Small intestine (tissue), 7 donors: ENCODE results near the gene PRRT1. TPM values are rescaled to one million over a fixed set of nuclear protein-coding genes. Genes with fewer than 3 reads are reported as not detected.

Experiments used
- DNase-seq, 2 donors: peaks; one replicate each; pipeline versions ENCODE4 v3.0.0 to v3.0.0-alpha.2; 2013
- FAIRE-seq: peaks from 2 replicates; lab custom pipeline; 2012; peaks lifted over from hg19 to GRCh38; lab: Jason Lieb, UNC
- H3K27ac ChIP-seq, 3 donors: one replicate each; pipeline ENCODE4 v1.5.1; 2013; ENCODE audit warnings: low read length in 2 of 3, mild to moderate bottlenecking in 2 of 3, control low read depth in 1 of 3, inconsistent platforms in 1 of 3, low read depth in 1 of 3, moderate library complexity in 1 of 3
- H3K27me3 ChIP-seq, 3 donors: one replicate each; pipeline ENCODE4 v1.6.1; 2013; ENCODE audit warnings: low read length in 3 of 3, inconsistent platforms in 1 of 3; ENCODE audit not compliant: control insufficient read depth in 3 of 3, insufficient read depth in 3 of 3
- H3K36me3 ChIP-seq, 3 donors: one replicate each; pipeline ENCODE4 v1.6.1; 2013; ENCODE audit warnings: low read length in 3 of 3, inconsistent platforms in 1 of 3, low read depth in 1 of 3, mild to moderate bottlenecking in 1 of 3, moderate library complexity in 1 of 3; ENCODE audit not compliant: control insufficient read depth in 3 of 3, insufficient read depth in 2 of 3
- H3K4me1 ChIP-seq, 3 donors: one replicate each; pipeline ENCODE4 v1.6.1; 2013; ENCODE audit warnings: low read length in 2 of 3, inconsistent platforms in 1 of 3, low read depth in 1 of 3, mild to moderate bottlenecking in 1 of 3, moderate library complexity in 1 of 3; ENCODE audit not compliant: control insufficient read depth in 3 of 3, insufficient read depth in 2 of 3
- H3K4me3 ChIP-seq, 3 donors: one replicate each; pipeline ENCODE4 v1.5.1; 2013; ENCODE audit warnings: low read length in 3 of 3, control low read depth in 1 of 3, inconsistent platforms in 1 of 3, low read depth in 1 of 3, mild to moderate bottlenecking in 1 of 3, moderate library complexity in 1 of 3
- H3K9me3 ChIP-seq, 2 donors: one replicate each; pipeline ENCODE4 v1.6.1; 2013; ENCODE audit warnings: low read depth in 1 of 2, low read length in 1 of 2; ENCODE audit not compliant: control insufficient read depth in 2 of 2, insufficient read depth in 1 of 2
- WGBS, 3 donors: extraction: QIAGEN DNeasy Blood & Tissue Kit; methylation state at CpG; one replicate each; pipeline ENCODE4 v1.1.7; 2013; 5-methylcytosine and 5-hydroxymethylcytosine counted together
- polyA plus RNA-seq, 4 donors: library from polyadenylated mRNA; stranded (reverse) in 3 of 4; unstranded in 1 of 4; fragments of 200-250 nt in 3 of 4; fragments of 120-200 nt in 1 of 4; gene quantifications; one replicate each; pipeline versions ENCODE4 v1.2.1 to v1.2.3, GENCODE V29; 2013
- donor health status: healthy with polysubstance abuse.
- donor health status: control.
- donor health status: control.
- donor health status: Bipolar disorder and iron deficiency.
- donor health status: healthy.

PRRT1 gene
- polyA plus RNA-seq, 4 donors, result 1.4 to 4.7 (median 4.6) TPM; not detected in 1

- peak overlapping the region in 1 of 3 donors; percentile 74 for H3K27ac ChIP-seq
- FAIRE-seq, result no peak
- H3K27me3 ChIP-seq, result no peaks in the 10 kb centered on the region
- no peak overlapping the region for H3K4me3 ChIP-seq
- peaks cover 0 to 38% (median 0%) of the 10 kb centered on the region in 3 donors for H3K4me1 ChIP-seq
- WGBS, 3 donors, result 87 to 93% (median 91%) methylated on average over 30 of the region's 30 CpGs
- H3K9me3 ChIP-seq, result no peaks in the 10 kb centered on the region
- no peak for DNase-seq
- H3K36me3 ChIP-seq, result peaks cover 2 to 92% (median 4%) of the 10 kb centered on the region in 3 donors
Observed at GRCh38 chr6:32166411-32167061, 14.8 kb upstream of the PRRT1 start.

GRCh38 chr6:32164295-32164694, 12.6 kb upstream of the PRRT1 start, which contains the start of gene EGFL8:
Gene EGFL8 (plus strand): TSS chr6:32164595. CDS start chr6:32166166, 1,571 bp downstream.
- FAIRE-seq, result no peak
- H3K9me3 ChIP-seq, result no peaks in the 10 kb centered on the region
- H3K4me3 ChIP-seq, result no peak within 1 kb of the TSS
- H3K36me3 ChIP-seq, result peaks cover 0 to 80% (median 2%) of the 10 kb centered on the region in 3 donors
- H3K4me1 ChIP-seq, result peaks cover 0 to 31% (median 0%) of the 10 kb centered on the region in 3 donors
- H3K27me3 ChIP-seq, result no peaks in the 10 kb centered on the region
- no peak within 1 kb of the TSS for H3K27ac ChIP-seq
- DNase-seq, result no peak

- H3K4me3 ChIP-seq, result no peak overlapping the region
- no peaks in the 10 kb centered on the region for H3K9me3 ChIP-seq
- H3K36me3 ChIP-seq, result peaks cover 0 to 77% (median 2%) of the 10 kb centered on the region in 3 donors
- DNase-seq (no peak), FAIRE-seq (no peak)
- H3K27ac ChIP-seq, result no peak overlapping the region
- WGBS, 3 donors, result 84 to 93% (median 90%) methylated on average over 7 of the region's 7 CpGs
- H3K27me3 ChIP-seq, result no peaks in the 10 kb centered on the region
- H3K4me1 ChIP-seq, result peaks cover 0 to 25% (median 0%) of the 10 kb centered on the region in 3 donors
Observed at GRCh38 chr6:32163559-32164258, 12.0 kb upstream of the PRRT1 start.

GRCh38 chr6:32158052-32158451, 6.3 kb upstream of the PRRT1 start:
- no peak overlapping the region for H3K4me3 ChIP-seq
- peaks cover 0 to 15% (median 4%) of the 10 kb centered on the region in 3 donors for H3K4me1 ChIP-seq
- no peaks in the 10 kb centered on the region for H3K27me3 ChIP-seq
- DNase-seq, result no peak
- H3K27ac ChIP-seq, result no peak overlapping the region
- no peaks in the 10 kb centered on the region for H3K9me3 ChIP-seq
- FAIRE-seq, result no peak
- H3K36me3 ChIP-seq, result peaks cover 0 to 54% (median 0%) of the 10 kb centered on the region in 3 donors

GRCh38 chr6:32156891-32157290, 5.2 kb upstream of the PRRT1 start:
- Histone ChIP-seq H3K9me3 (no peaks in the 10 kb centered on the region), H3K27ac (no peak overlapping the region), H3K36me3 (peaks cover 0 to 43% (median 0%) of the 10 kb centered on the region in 3 donors), H3K4me3 (no peak overlapping the region), H3K4me1 (peaks cover 0 to 27% (median 4%) of the 10 kb centered on the region in 3 donors), H3K27me3 (no peaks in the 10 kb centered on the region)
- WGBS, 3 donors, result 86 to 91% (median 90%) methylated on average over 9 of the region's 9 CpGs
- no peak for FAIRE-seq
- DNase-seq, result no peak

- 3 to 4% (median 3%) methylated on average over 27 to 34 of the region's 34 CpGs for WGBS, 3 donors
- H3K27me3 ChIP-seq, result peaks cover 0 to 4% (median 2%) of the 10 kb centered on the region in 3 donors
- H3K27ac ChIP-seq, result peak overlapping the region; percentile 58 to 96 (median 91)
- no peaks in the 10 kb centered on the region for H3K9me3 ChIP-seq
- peaks cover 0 to 34% (median 4%) of the 10 kb centered on the region in 3 donors for H3K4me1 ChIP-seq
- DNase-seq (peak; percentile 84 to 91), FAIRE-seq (no peak)
- peak overlapping the region in 2 of 3 donors; percentile 81 to 95 for H3K4me3 ChIP-seq
- H3K36me3 ChIP-seq, result peaks cover 0 to 34% (median 0%) of the 10 kb centered on the region in 3 donors
Observed at GRCh38 chr6:32154514-32155161, 2.9 kb upstream of the PRRT1 start.

GRCh38 chr6:32153564-32154513, 2.1 kb upstream of the PRRT1 start, which contains the start of gene PPT2:
Gene PPT2 (plus strand): TSS chr6:32154141. CDS start chr6:32154595, 454 bp downstream.
- Histone ChIP-seq H3K9me3 (no peaks in the 10 kb centered on the region), H3K27me3 (peaks cover 0 to 11% (median 2%) of the 10 kb centered on the region in 3 donors), H3K36me3 (peaks cover 0 to 33% (median 0%) of the 10 kb centered on the region in 3 donors), H3K27ac (peak within 1 kb of the TSS; percentile 58 to 96 (median 91)), H3K4me3 (peak within 1 kb of the TSS; percentile 67 to 95 (median 81)), H3K4me1 (peaks cover 0 to 38% (median 4%) of the 10 kb centered on the region in 3 donors)
- FAIRE-seq (no peak), DNase-seq (peak; percentile 75 to 93)
- 0 to 4% (median 1%) methylated on average over 52 of the region's 52 CpGs for WGBS, 3 donors
